Lung (tissue), 12 donors: Measurements from ENCODE around the gene MAPK6. TPM values are rescaled to one million over a fixed set of nuclear protein-coding genes. Genes with fewer than 3 reads are reported as not detected.

ENCODE experiments used
- ATAC-seq: fragments of 200-7000 bp; cut with Tn5 transposase; one replicate; pipeline ENCODE4 v1.9.1; 2020; ENCODE audit warnings: moderate number of reproducible peaks; ENCODE audit not compliant: insufficient read depth, low FRiP score
- DNase-seq, 3 donors: peaks; one replicate each; pipeline ENCODE4 v3.0.0-alpha.2; 2013 to 2017
- H3K27ac ChIP-seq, 2 donors: one replicate each; pipeline ENCODE4 v1.5.1; 2013; ENCODE audit warnings: mild to moderate bottlenecking in 2 of 2, moderate library complexity in 2 of 2, control low read depth in 1 of 2, inconsistent platforms in 1 of 2, low read depth in 1 of 2, low read length in 1 of 2
- H3K27me3 ChIP-seq, 3 donors: one replicate each; pipeline ENCODE4 v1.5.1; 2013; ENCODE audit warnings: low read length in 2 of 3; ENCODE audit not compliant: control insufficient read depth in 3 of 3, insufficient read depth in 3 of 3
- H3K36me3 ChIP-seq, 4 donors: one replicate each; pipeline ENCODE4 v1.5.1; 2013; ENCODE audit warnings: low read length in 4 of 4, mild to moderate bottlenecking in 1 of 4, moderate library complexity in 1 of 4; ENCODE audit not compliant: control insufficient read depth in 4 of 4, insufficient read depth in 4 of 4
- H3K4me1 ChIP-seq, 5 donors: one replicate each; pipeline ENCODE4 v1.5.1; 2013; ENCODE audit warnings: low read length in 5 of 5, mild to moderate bottlenecking in 2 of 5, moderate library complexity in 1 of 5; ENCODE audit not compliant: control insufficient read depth in 5 of 5, insufficient read depth in 5 of 5
- H3K4me3 ChIP-seq: one replicate; pipeline ENCODE4 v1.5.1; 2013; ENCODE audit warnings: mild to moderate bottlenecking, control low read depth, moderate library complexity
- H3K9ac ChIP-seq, 2 donors: one replicate each; pipeline ENCODE4 v1.5.1; 2013; ENCODE audit warnings: low read length in 2 of 2, control low read depth in 1 of 2; ENCODE audit not compliant: insufficient read depth in 1 of 2
- H3K9me3 ChIP-seq, 4 donors: one replicate each; pipeline ENCODE4 v1.5.1; 2013; ENCODE audit warnings: low read length in 3 of 4, mild to moderate bottlenecking in 1 of 4, moderate library complexity in 1 of 4; ENCODE audit not compliant: control insufficient read depth in 4 of 4, insufficient read depth in 3 of 4
- WGBS, 2 donors: extraction: QIAGEN DNeasy Blood & Tissue Kit; methylation state at CpG; one replicate each; pipeline ENCODE4 v1.1.7; 2013; 5-methylcytosine and 5-hydroxymethylcytosine counted together
- polyA plus RNA-seq, 2 donors: library from polyadenylated mRNA; stranded (reverse); fragments of 200-250 nt; gene quantifications; one replicate each; pipeline ENCODE4 v1.2.1, GENCODE V29; 2013
- total RNA-seq, 2 donors: library from RNA; depleted of rRNA in 1 of 2; stranded (reverse); fragments of >200 nt in 1 of 2; gene quantifications; one replicate each; pipeline ENCODE4 v1.2.1, GENCODE V29; 2014 to 2021
- TF ChIP-seq, protein P1 (sequence below): IDR thresholded peaks from 2 replicates; pipeline ENCODE4 v1.5.1; 2012; ENCODE audit warnings: mild to moderate bottlenecking; ENCODE audit errors: control extremely low read depth, extremely low read depth
- donor health status: control.
- donor health status: control.
- donor health status: Bipolar disorder and iron deficiency.
- donor health status: healthy.
- donor health status: DM: yes; HTN: yes; CAD: no.

MAPK6 gene
- total and polyA plus RNA-seq, 4 donors, result 5.4 to 39.8 (median 24.6) TPM

DNA sequence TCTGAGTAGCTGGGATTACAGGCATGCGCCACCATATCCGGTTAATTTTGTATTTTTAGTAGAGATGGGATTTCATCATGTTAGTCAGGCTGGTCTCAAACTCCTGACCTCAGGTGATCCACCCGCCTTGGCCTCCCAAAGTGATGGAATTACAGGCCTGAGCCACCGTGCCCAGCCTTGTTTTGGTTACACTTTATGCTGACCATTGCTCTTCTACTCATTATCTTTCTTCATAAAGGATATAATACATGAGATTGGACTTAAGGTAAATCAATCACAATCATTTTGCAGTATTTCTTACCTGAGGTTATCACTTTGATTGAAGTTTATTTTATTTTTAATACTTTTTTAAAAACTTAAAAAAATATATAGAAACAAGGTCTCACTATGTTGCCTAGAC lies 45.2 kb upstream of the MAPK6 start:
- Histone ChIP-seq H3K36me3 (peaks cover 0 to 4% (median 0%) of the 10 kb centered on the region in 4 donors), H3K4me1 (peaks cover 5 to 10% (median 7%) of the 10 kb centered on the region in 5 donors), H3K4me3 (no peak overlapping the region), H3K27ac (no peak overlapping the region), H3K9ac (no peak overlapping the region), H3K27me3 (no peaks in the 10 kb centered on the region), H3K9me3 (no peaks in the 10 kb centered on the region)
- 90 to 97% methylated on average over 4 of the region's 4 CpGs for WGBS, 2 donors
- ATAC-seq, result no peak
- no peak for DNase-seq
- TF ChIP-seq, protein P1, sequence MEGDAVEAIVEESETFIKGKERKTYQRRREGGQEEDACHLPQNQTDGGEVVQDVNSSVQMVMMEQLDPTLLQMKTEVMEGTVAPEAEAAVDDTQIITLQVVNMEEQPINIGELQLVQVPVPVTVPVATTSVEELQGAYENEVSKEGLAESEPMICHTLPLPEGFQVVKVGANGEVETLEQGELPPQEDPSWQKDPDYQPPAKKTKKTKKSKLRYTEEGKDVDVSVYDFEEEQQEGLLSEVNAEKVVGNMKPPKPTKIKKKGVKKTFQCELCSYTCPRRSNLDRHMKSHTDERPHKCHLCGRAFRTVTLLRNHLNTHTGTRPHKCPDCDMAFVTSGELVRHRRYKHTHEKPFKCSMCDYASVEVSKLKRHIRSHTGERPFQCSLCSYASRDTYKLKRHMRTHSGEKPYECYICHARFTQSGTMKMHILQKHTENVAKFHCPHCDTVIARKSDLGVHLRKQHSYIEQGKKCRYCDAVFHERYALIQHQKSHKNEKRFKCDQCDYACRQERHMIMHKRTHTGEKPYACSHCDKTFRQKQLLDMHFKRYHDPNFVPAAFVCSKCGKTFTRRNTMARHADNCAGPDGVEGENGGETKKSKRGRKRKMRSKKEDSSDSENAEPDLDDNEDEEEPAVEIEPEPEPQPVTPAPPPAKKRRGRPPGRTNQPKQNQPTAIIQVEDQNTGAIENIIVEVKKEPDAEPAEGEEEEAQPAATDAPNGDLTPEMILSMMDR, result no peak

DNA sequence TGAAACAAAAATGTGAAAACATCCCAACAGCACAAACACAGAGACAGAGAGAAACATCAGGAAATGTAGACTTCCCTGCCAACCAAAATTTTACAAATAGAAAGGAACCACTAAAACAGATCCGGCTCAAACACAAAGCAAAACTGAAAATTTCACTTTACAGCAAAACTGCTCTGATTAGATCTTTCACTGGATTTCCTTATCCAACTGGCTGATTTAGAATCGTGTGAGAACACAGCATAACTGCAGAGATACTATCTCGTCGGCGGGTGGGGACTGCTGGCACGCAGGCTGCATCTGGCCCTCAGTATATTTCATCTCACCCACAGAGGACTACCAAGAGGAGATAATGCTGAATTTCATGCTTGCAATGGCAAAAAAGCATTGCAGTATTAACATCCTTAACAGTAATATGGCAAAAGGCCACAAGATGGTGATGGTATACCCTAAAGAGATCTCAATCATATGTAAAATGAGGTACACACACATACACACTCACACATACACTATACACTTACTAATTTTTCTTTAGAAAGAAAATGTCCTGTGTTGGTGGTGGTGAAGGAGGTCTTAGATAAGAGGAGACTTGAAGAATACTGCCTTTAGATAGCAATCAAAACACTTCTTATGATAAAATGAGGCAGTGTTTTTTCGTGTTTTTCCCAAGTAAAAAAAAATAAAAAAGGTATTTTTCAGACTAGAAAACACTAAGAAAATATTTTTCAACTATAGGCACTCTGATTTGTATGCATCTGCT lies 36.8 kb upstream of the MAPK6 start:
- peak in 2 of 3 donors; percentile 63 to 80 for DNase-seq

DNA sequence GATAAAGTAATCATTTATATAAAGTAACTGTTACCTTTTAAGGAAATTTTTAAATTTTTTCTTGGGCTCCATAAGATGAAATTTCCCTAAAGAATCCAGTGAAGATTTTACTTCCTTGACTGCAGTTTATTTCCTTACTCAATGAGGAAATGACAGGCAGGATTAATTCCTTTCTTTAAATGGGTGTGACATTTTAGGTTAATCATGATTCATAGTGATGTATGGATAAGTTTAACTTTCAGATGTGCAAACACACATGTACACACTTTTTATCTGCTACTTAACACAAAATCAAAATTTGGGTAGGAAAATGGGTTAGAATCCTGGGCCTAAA lies 36.3 kb upstream of the MAPK6 start:
- ATAC-seq, result no peak
- H3K27me3 ChIP-seq, result no peaks in the 10 kb centered on the region
- no peak overlapping the region for H3K27ac ChIP-seq
- peaks cover 0 to 5% (median 0%) of the 10 kb centered on the region in 5 donors for H3K4me1 ChIP-seq
- no peak overlapping the region for H3K4me3 ChIP-seq
- TF ChIP-seq, protein P1, result no peak
- H3K36me3 ChIP-seq, result no peaks in the 10 kb centered on the region
- no peaks in the 10 kb centered on the region for H3K9me3 ChIP-seq
- no peak for DNase-seq
- no peak overlapping the region for H3K9ac ChIP-seq

More for the DNA sequence above, 36.8 kb upstream of the MAPK6 start:
- 3 to 17% methylated on average over 7 of the region's 7 CpGs for WGBS, 2 donors
- H3K27ac ChIP-seq, result peak overlapping the region in 1 of 2 donors; percentile 84
- no peaks in the 10 kb centered on the region for H3K36me3 ChIP-seq
- TF ChIP-seq, protein P1, result no peak
- H3K9ac ChIP-seq, result peak overlapping the region in 1 of 2 donors; percentile 2
- H3K4me1 ChIP-seq, result peaks cover 0 to 5% (median 0%) of the 10 kb centered on the region in 5 donors
- H3K27me3 ChIP-seq, result no peaks in the 10 kb centered on the region
- H3K4me3 ChIP-seq, result no peak overlapping the region
- H3K9me3 ChIP-seq, result no peaks in the 10 kb centered on the region
- ATAC-seq, result no peak
